CD4-positive, alpha-beta T cell treated with Interleukin-15 for 4 hours (primary cell): ENCODE data around the gene APBA2.
"Not testable (repeated sequence)": the region's sequence is repeated elsewhere in the genome, so short reads cannot be mapped to it uniquely, and the experiment has no call there.

Experiments used
- DNase-seq: peaks from one replicate; pipeline ENCODE4 v3.0.0-alpha.2; 2020; ENCODE audit warnings: low spot score

APBA2 gene

DNA sequence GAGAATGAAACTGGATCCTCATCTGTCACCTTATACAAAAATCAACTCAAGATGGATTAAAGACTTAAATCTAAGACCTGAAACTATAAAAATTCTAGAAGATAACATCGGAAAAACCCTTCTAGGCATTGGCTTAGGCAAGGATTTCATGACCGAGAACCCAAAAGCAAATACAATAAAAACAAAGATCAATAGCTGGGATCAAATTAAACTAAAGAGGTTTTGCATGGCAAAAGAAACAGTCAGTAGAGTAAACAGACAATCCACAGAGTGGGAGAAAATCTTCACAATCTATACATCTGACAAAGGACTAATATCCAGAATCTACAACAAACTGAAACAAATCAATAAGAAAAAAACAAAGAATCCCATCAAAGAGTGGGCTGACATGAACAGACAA is 281.3 kb downstream of the APBA2 start:
- DNase-seq = not testable (repeated sequence)
